GM18517 (cell line): ENCODE results near the gene HNRNPA2B1.
"Not testable (repeated sequence)": the region's sequence is repeated elsewhere in the genome, so short reads cannot be mapped to it uniquely, and the experiment has no call there.

Experiments
- ATAC-seq: cut with Tn5 transposase; IDR thresholded peaks from one replicate; pipeline ENCODE4 v1.9.1; 2021; ENCODE audit warnings: mild to moderate bottlenecking, moderate library complexity; ENCODE audit not compliant: unreplicated experiment

The HNRNPA2B1 gene

GRCh38 chr7:26185844-26186180 lies 14.7 kb downstream of the HNRNPA2B1 start:
- peak; percentile 9 for ATAC-seq

- peak; percentile 44 for ATAC-seq
These were observed 15.3 kb downstream of the HNRNPA2B1 start for GRCh38 chr7:26185131-26185843.

- not testable (repeated sequence) for ATAC-seq
These were observed 16.1 kb downstream of the HNRNPA2B1 start for GRCh38 chr7:26184281-26185101.

GRCh38 chr7:26183545-26184280 lies 16.8 kb downstream of the HNRNPA2B1 start:
- ATAC-seq = no peak

- no peak for ATAC-seq
These were observed 17.8 kb downstream of the HNRNPA2B1 start for GRCh38 chr7:26182706-26183105.

- ATAC-seq = no peak
These were observed 18.3 kb downstream of the HNRNPA2B1 start for GRCh38 chr7:26182283-26182682.

GRCh38 chr7:26181474-26182227 lies 18.9 kb downstream of the HNRNPA2B1 start:
- ATAC-seq = no peak

- ATAC-seq = no peak
These were observed 19.8 kb downstream of the HNRNPA2B1 start for GRCh38 chr7:26180792-26181198.

- no peak for ATAC-seq
These were observed 20.6 kb downstream of the HNRNPA2B1 start for GRCh38 chr7:26179826-26180497.

GRCh38 chr7:26179422-26179821 lies 21.1 kb downstream of the HNRNPA2B1 start:
- ATAC-seq = no peak

GRCh38 chr7:26178272-26178960 lies 22.1 kb downstream of the HNRNPA2B1 start:
- ATAC-seq = no peak

GRCh38 chr7:26177269-26177668 lies 23.3 kb downstream of the HNRNPA2B1 start:
- not testable (repeated sequence) for ATAC-seq

GRCh38 chr7:26176696-26177095 lies 23.9 kb downstream of the HNRNPA2B1 start:
- not testable (repeated sequence) for ATAC-seq

GRCh38 chr7:26175903-26176302 lies 24.6 kb downstream of the HNRNPA2B1 start:
- not testable (repeated sequence) for ATAC-seq

GRCh38 chr7:26172048-26172447 lies 28.5 kb downstream of the HNRNPA2B1 start:
- no peak for ATAC-seq

GRCh38 chr7:26171601-26172000 lies 28.9 kb downstream of the HNRNPA2B1 start:
- ATAC-seq = no peak

GRCh38 chr7:26170663-26171062 lies 29.9 kb downstream of the HNRNPA2B1 start:
- ATAC-seq = no peak

GRCh38 chr7:26169271-26169670 lies 31.3 kb downstream of the HNRNPA2B1 start:
- ATAC-seq = no peak

GRCh38 chr7:26168458-26169023 lies 32.0 kb downstream of the HNRNPA2B1 start:
- no peak for ATAC-seq
